Measurements from ENCODE around the gene RDH14. TPM values are rescaled to one million over a fixed set of nuclear protein-coding genes. Genes with fewer than 3 reads are reported as not detected.

The RDH14 gene
- total and polyA plus RNA-seq, 10 of the 15 experiments (the other 5 are each of a cell fraction or from before 2014, with no cell fraction given): 15.5 to 33.4 (median 22.8) TPM

DNA sequence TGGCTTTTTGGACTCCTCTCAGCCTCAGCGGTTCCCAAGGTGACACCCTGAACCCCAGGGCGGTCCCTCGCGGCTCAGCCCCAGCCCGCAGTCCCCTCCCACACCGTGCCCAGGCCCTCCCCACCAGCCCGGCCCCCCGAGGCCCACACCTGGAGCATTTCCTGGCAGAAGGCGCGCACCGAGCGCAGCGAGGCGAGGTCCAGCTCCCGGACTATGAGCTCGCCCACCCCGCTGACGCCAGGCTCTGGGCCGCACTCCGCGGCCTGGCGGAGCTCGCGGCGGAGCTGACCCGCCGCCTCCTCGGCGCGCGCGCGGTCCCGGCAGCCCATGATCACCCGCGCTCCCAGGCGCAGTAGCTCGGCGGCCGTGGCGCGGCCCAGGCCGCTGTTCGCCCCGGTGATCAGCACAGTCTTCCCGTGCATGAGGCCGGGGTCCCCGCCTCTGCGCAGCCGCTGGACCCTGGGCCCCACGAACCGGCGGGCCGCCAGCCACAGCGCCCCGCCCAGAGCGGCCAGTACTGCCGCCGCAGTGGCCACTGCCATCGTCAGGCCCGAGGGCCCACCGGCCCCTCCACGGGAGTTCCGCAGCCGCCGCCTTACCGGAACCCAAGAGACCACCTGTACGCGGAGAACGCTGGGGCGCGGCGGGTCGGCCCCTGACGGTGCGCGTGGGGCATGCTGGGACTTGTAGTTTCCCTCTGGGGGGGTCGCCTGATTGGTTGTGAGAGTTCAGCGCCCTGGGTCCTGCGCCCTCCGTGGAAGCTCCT is at the start of gene RDH14 (continued):
- TF ChIP-seq, protein P1, sequence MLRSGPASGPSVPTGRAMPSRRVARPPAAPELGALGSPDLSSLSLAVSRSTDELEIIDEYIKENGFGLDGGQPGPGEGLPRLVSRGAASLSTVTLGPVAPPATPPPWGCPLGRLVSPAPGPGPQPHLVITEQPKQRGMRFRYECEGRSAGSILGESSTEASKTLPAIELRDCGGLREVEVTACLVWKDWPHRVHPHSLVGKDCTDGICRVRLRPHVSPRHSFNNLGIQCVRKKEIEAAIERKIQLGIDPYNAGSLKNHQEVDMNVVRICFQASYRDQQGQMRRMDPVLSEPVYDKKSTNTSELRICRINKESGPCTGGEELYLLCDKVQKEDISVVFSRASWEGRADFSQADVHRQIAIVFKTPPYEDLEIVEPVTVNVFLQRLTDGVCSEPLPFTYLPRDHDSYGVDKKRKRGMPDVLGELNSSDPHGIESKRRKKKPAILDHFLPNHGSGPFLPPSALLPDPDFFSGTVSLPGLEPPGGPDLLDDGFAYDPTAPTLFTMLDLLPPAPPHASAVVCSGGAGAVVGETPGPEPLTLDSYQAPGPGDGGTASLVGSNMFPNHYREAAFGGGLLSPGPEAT (IDR thresholded peaks at IDR 0.05; ENCODE audit: low read depth): peak; percentile 97
- TF ChIP-seq SMARCA5 (IDR thresholded peaks at IDR 0.05) (peak; percentile 82; the same call in 1 of the 2 replicates), ASH2L (IDR thresholded peaks at IDR 0.05; ENCODE audit: borderline replicate concordance, low read depth) (0 out of 2 replicates have a peak, but pooled peaks have one; percentile 71), JUND (IDR thresholded peaks at IDR 0.05; ENCODE audit: low read depth, low read length) (peak; percentile 72), GABPA (IDR thresholded peaks at IDR 0.05; ENCODE audit: low read depth) (no peak), BRCA1 (IDR thresholded peaks at IDR 0.05; ENCODE audit: low read depth, low read length) (no peak), TARDBP (IDR thresholded peaks at IDR 0.05; ENCODE audit: borderline replicate concordance) (0 out of 2 replicates have a peak, but pooled peaks have one; percentile 53), NFYB (IDR thresholded peaks at IDR 0.05; ENCODE audit: insufficient read depth, low read depth, low read length) (peak; percentile 81), TCF7 (IDR thresholded peaks at IDR 0.05; ENCODE audit: borderline replicate concordance) (no peak), RB1 (IDR thresholded peaks at IDR 0.05; ENCODE audit: borderline replicate concordance) (no peak), RUNX3 (IDR thresholded peaks at IDR 0.05; ENCODE audit: low read length) (0 out of 2 replicates have a peak, but pooled peaks have one; percentile 22), MXI1 (IDR thresholded peaks at IDR 0.05; ENCODE audit: low read depth, low read length) (no peak; the same call in 1 of the 2 replicates), MYC (IDR thresholded peaks at IDR 0.05; ENCODE audit: insufficient read depth, insufficient read length, insufficient replicate concordance, low read length, severe bottlenecking) (no peak), STAT1 (conservative IDR thresholded peaks at IDR 0.05) (peak; percentile 34; the same call in 1 of the 2 replicates)
- TF ChIP-seq, protein P2, sequence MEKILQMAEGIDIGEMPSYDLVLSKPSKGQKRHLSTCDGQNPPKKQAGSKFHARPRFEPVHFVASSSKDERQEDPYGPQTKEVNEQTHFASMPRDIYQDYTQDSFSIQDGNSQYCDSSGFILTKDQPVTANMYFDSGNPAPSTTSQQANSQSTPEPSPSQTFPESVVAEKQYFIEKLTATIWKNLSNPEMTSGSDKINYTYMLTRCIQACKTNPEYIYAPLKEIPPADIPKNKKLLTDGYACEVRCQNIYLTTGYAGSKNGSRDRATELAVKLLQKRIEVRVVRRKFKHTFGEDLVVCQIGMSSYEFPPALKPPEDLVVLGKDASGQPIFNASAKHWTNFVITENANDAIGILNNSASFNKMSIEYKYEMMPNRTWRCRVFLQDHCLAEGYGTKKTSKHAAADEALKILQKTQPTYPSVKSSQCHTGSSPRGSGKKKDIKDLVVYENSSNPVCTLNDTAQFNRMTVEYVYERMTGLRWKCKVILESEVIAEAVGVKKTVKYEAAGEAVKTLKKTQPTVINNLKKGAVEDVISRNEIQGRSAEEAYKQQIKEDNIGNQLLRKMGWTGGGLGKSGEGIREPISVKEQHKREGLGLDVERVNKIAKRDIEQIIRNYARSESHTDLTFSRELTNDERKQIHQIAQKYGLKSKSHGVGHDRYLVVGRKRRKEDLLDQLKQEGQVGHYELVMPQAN (conservative IDR thresholded peaks at IDR 0.05): peak; percentile 90
- TF ChIP-seq, protein P3, sequence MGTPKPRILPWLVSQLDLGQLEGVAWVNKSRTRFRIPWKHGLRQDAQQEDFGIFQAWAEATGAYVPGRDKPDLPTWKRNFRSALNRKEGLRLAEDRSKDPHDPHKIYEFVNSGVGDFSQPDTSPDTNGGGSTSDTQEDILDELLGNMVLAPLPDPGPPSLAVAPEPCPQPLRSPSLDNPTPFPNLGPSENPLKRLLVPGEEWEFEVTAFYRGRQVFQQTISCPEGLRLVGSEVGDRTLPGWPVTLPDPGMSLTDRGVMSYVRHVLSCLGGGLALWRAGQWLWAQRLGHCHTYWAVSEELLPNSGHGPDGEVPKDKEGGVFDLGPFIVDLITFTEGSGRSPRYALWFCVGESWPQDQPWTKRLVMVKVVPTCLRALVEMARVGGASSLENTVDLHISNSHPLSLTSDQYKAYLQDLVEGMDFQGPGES (IDR thresholded peaks at IDR 0.05): 0 out of 2 replicates have a peak, but pooled peaks have one; percentile 49
- TF ChIP-seq, protein P4, sequence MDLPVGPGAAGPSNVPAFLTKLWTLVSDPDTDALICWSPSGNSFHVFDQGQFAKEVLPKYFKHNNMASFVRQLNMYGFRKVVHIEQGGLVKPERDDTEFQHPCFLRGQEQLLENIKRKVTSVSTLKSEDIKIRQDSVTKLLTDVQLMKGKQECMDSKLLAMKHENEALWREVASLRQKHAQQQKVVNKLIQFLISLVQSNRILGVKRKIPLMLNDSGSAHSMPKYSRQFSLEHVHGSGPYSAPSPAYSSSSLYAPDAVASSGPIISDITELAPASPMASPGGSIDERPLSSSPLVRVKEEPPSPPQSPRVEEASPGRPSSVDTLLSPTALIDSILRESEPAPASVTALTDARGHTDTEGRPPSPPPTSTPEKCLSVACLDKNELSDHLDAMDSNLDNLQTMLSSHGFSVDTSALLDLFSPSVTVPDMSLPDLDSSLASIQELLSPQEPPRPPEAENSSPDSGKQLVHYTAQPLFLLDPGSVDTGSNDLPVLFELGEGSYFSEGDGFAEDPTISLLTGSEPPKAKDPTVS (IDR thresholded peaks at IDR 0.05; ENCODE audit: low read depth, low read length): peak; percentile 51; the same call in 1 of the 2 replicates
- TF ChIP-seq, protein P5, sequence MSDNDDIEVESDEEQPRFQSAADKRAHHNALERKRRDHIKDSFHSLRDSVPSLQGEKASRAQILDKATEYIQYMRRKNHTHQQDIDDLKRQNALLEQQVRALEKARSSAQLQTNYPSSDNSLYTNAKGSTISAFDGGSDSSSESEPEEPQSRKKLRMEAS (IDR thresholded peaks at IDR 0.05; ENCODE audit: low read depth, low read length): no peak
- TF ChIP-seq, protein P6, sequence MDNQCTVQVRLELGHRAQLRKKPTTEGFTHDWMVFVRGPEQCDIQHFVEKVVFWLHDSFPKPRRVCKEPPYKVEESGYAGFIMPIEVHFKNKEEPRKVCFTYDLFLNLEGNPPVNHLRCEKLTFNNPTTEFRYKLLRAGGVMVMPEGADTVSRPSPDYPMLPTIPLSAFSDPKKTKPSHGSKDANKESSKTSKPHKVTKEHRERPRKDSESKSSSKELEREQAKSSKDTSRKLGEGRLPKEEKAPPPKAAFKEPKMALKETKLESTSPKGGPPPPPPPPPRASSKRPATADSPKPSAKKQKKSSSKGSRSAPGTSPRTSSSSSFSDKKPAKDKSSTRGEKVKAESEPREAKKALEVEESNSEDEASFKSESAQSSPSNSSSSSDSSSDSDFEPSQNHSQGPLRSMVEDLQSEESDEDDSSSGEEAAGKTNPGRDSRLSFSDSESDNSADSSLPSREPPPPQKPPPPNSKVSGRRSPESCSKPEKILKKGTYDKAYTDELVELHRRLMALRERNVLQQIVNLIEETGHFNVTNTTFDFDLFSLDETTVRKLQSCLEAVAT (IDR thresholded peaks at IDR 0.05): no peak
